NT2/D1 (cell line): ENCODE measurements around the gene ARHGEF25.

Experiments
- SUZ12 ChIP-seq: IDR thresholded peaks from 2 replicates; pipeline ENCODE4 v1.6.1; 2011; ENCODE audit not compliant: insufficient read length, insufficient read depth; ENCODE audit errors: extremely low read depth
- YY1 ChIP-seq: IDR thresholded peaks from 2 replicates; pipeline ENCODE4 v1.6.1; 2011; ENCODE audit not compliant: insufficient read length, insufficient read depth
- ZNF274 ChIP-seq: IDR thresholded peaks from 2 replicates; pipeline ENCODE4 v1.6.1; 2011; ENCODE audit warnings: mild to moderate bottlenecking, low read depth, low read length

GRCh38 chr12:57623811-57624390, 12.7 kb downstream of the ARHGEF25 start:
- TF ChIP-seq YY1 = no peak
- TF ChIP-seq ZNF274 = no peak
- TF ChIP-seq SUZ12 = no peak
